DND-41 (cell line): ENCODE data around the gene CACNB4.

Experiments used
- ATAC-seq: fragments of 200-7000 bp; cut with Tn5 transposase; 3 replicates; pipeline ENCODE4 v1.9.1; 2021; ENCODE audit warnings: low read depth; ENCODE audit not compliant: insufficient read depth
- DNase-seq: peaks from one replicate; pipeline ENCODE4 v3.0.0-alpha.2; 2020
- H2AFZ ChIP-seq: 2 replicates; pipeline ENCODE4 v1.6.0; 2012; ENCODE audit warnings: low read depth, low read length
- H3K27ac ChIP-seq: 2 replicates; pipeline ENCODE4 v1.5.1; 2012; ENCODE audit warnings: low read length, inconsistent platforms
- H3K27me3 ChIP-seq: fragments of 200-600 bp; sonication (generic); 2 replicates; pipeline ENCODE4 v1.6.0; 2012; ENCODE audit warnings: low read length, mild to moderate bottlenecking, inconsistent platforms; ENCODE audit not compliant: insufficient read depth, poor library complexity
- H3K36me3 ChIP-seq: 2 replicates; pipeline ENCODE4 v1.5.1; 2012; ENCODE audit warnings: low read length, inconsistent platforms; ENCODE audit not compliant: insufficient read depth
- H3K4me1 ChIP-seq: 2 replicates; pipeline ENCODE4 v1.5.1; 2012; ENCODE audit warnings: mild to moderate bottlenecking, low read length; ENCODE audit not compliant: insufficient read depth
- H3K4me2 ChIP-seq: 2 replicates; pipeline ENCODE4 v1.6.0; 2012; ENCODE audit warnings: mild to moderate bottlenecking, moderate library complexity, low read length, inconsistent platforms; ENCODE audit not compliant: insufficient read depth
- H3K4me3 ChIP-seq, 2 experiments: fragments of 200-600 bp in 1 of 2; shearing (Covaris generic) in 1 of 2; 2 replicates each; pipeline ENCODE4 v1.5.1; 2012 to 2016; ENCODE audit warnings: inconsistent platforms in 2 of 2, low read length in 2 of 2, mild to moderate bottlenecking in 2 of 2, low read depth in 1 of 2, moderate library complexity in 1 of 2
- H3K79me2 ChIP-seq: 2 replicates; pipeline ENCODE4 v1.6.0; 2012; ENCODE audit warnings: low read length, inconsistent platforms; ENCODE audit not compliant: insufficient read depth
- H3K9ac ChIP-seq: 2 replicates; pipeline ENCODE4 v1.6.0; 2012; ENCODE audit warnings: low read depth, mild to moderate bottlenecking, inconsistent platforms, low read length, moderate library complexity
- H3K9me3 ChIP-seq: 2 replicates; pipeline ENCODE4 v1.5.1; 2012; ENCODE audit warnings: low read length, moderate library complexity, mild to moderate bottlenecking, inconsistent platforms; ENCODE audit not compliant: insufficient read depth, severe bottlenecking
- H4K20me1 ChIP-seq: 2 replicates; pipeline ENCODE4 v1.6.0; 2012; ENCODE audit warnings: low read length; ENCODE audit not compliant: insufficient read depth
- EZH2 ChIP-seq: IDR thresholded peaks from 3 replicates; pipeline ENCODE4 v1.6.1; 2012; ENCODE audit warnings: borderline replicate concordance, low read depth, mild to moderate bottlenecking, moderate library complexity, low read length, inconsistent platforms; ENCODE audit not compliant: severe bottlenecking
- TF ChIP-seq, protein P1 (sequence below): IDR thresholded peaks from 2 replicates; pipeline ENCODE4 v1.5.1; 2012; ENCODE audit warnings: borderline replicate concordance, low read length, moderate library complexity, mild to moderate bottlenecking; ENCODE audit not compliant: poor library complexity, severe bottlenecking; ENCODE audit errors: extremely low read depth

The CACNB4 gene

GRCh38 chr2:151823651-151824050 is 275.2 kb downstream of the CACNB4 start:
- no peaks in the 10 kb centered on the region for H3K9me3 ChIP-seq
- peaks cover 91% of the 10 kb centered on the region for H3K79me2 ChIP-seq
- ATAC-seq, result no peak
- no peaks in the 10 kb centered on the region for H3K27me3 ChIP-seq
- H3K27ac ChIP-seq, result no peak overlapping the region
- H3K9ac ChIP-seq, result no peak overlapping the region
- H2AFZ ChIP-seq, result no peak overlapping the region
- H3K36me3 ChIP-seq, result peaks cover 4% of the 10 kb centered on the region; the same call in 1 of the 2 replicates
- no peak for DNase-seq
- no peak overlapping the region for H3K4me2 ChIP-seq
- H4K20me1 ChIP-seq, result peaks cover 19% of the 10 kb centered on the region; the same call in 1 of the 2 replicates
- TF ChIP-seq EZH2, result no peak
- TF ChIP-seq, protein P1, sequence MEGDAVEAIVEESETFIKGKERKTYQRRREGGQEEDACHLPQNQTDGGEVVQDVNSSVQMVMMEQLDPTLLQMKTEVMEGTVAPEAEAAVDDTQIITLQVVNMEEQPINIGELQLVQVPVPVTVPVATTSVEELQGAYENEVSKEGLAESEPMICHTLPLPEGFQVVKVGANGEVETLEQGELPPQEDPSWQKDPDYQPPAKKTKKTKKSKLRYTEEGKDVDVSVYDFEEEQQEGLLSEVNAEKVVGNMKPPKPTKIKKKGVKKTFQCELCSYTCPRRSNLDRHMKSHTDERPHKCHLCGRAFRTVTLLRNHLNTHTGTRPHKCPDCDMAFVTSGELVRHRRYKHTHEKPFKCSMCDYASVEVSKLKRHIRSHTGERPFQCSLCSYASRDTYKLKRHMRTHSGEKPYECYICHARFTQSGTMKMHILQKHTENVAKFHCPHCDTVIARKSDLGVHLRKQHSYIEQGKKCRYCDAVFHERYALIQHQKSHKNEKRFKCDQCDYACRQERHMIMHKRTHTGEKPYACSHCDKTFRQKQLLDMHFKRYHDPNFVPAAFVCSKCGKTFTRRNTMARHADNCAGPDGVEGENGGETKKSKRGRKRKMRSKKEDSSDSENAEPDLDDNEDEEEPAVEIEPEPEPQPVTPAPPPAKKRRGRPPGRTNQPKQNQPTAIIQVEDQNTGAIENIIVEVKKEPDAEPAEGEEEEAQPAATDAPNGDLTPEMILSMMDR, result no peak
- peaks cover 31% of the 10 kb centered on the region for H3K4me1 ChIP-seq
- no peak overlapping the region for H3K4me3 ChIP-seq

- Histone ChIP-seq H3K27ac (no peak overlapping the region), H3K9me3 (no peaks in the 10 kb centered on the region), H3K4me3 (no peak overlapping the region), H3K9ac (no peak overlapping the region), H3K79me2 (peaks cover 93% of the 10 kb centered on the region), H3K4me2 (no peak overlapping the region), H2AFZ (no peak overlapping the region), H3K36me3 (peaks cover 21% of the 10 kb centered on the region), H3K27me3 (no peaks in the 10 kb centered on the region), H4K20me1 (peaks cover 32% of the 10 kb centered on the region; the same call in 1 of the 2 replicates), H3K4me1 (peaks cover 6% of the 10 kb centered on the region; the same call in 1 of the 2 replicates)
- DNase-seq, result no peak
- no peak for TF ChIP-seq EZH2
- TF ChIP-seq, protein P1, result no peak
- ATAC-seq, result no peak
Observed at GRCh38 chr2:151819920-151820319, 278.9 kb downstream of the CACNB4 start.

GRCh38 chr2:151817929-151818328 is 280.9 kb downstream of the CACNB4 start:
- Histone ChIP-seq H2AFZ (no peak overlapping the region), H3K4me2 (no peak overlapping the region), H3K79me2 (peaks cover 75% of the 10 kb centered on the region), H3K4me3 (no peak overlapping the region), H4K20me1 (peaks cover 20% of the 10 kb centered on the region; the same call in 1 of the 2 replicates), H3K4me1 (no peaks in the 10 kb centered on the region), H3K9me3 (no peaks in the 10 kb centered on the region), H3K9ac (no peak overlapping the region), H3K36me3 (peaks cover 39% of the 10 kb centered on the region), H3K27ac (no peak overlapping the region), H3K27me3 (no peaks in the 10 kb centered on the region)
- no peak for TF ChIP-seq EZH2
- TF ChIP-seq, protein P1, result no peak
- no peak for DNase-seq
- ATAC-seq, result no peak
